CD4-positive, alpha-beta T cell (primary cell): Measurements from ENCODE around the gene CABP1. TPM values are rescaled to one million over a fixed set of nuclear protein-coding genes. Genes with fewer than 3 reads are reported as not detected.

Experiments used
- ATAC-seq: fragments of 200-7000 bp; cut with Tn5 transposase; one replicate; pipeline ENCODE4 v1.10.0; 2022; ENCODE audit warnings: mild to moderate bottlenecking; ENCODE audit not compliant: poor library complexity
- CTCF ChIA-PET: fragments of 350-600 bp; sonication (Branson Sonifier 250); formaldehyde crosslinking; loops from one replicate; lab custom pipeline; 2021; ENCODE audit warnings: antibody characterized with exemption, inconsistent platforms; lab: Charles Lee
- POLR2A ChIA-PET: fragments of 350-600 bp; sonication (Branson Sonifier 250); formaldehyde crosslinking; loops from one replicate; lab custom pipeline; 2021; ENCODE audit warnings: antibody characterized with exemption, inconsistent platforms; lab: Charles Lee
- DNase-seq, 14 experiments: peaks; one replicate each; pipeline ENCODE4 v3.0.0-alpha.2; 2013 to 2020; ENCODE audit warnings: mixed read lengths in 2 of 14
- H3K27ac ChIP-seq, 2 donors: one replicate each; pipeline versions ENCODE4 v1.5.1 to v1.7.0; 2013; ENCODE audit warnings: low read length in 2 of 2, low read depth in 1 of 2, mild to moderate bottlenecking in 1 of 2
- H3K27me3 ChIP-seq, 2 experiments: 1 replicate in 1 of 2; 2 replicates in 1 of 2; pipeline versions ENCODE4 v1.6.1 to v1.7.0; 2013; ENCODE audit warnings: low read length in 2 of 2, control low read depth in 1 of 2, mild to moderate bottlenecking in 1 of 2, moderate library complexity in 1 of 2; ENCODE audit not compliant: insufficient read depth in 2 of 2, control insufficient read depth in 1 of 2
- H3K36me3 ChIP-seq: one replicate; pipeline ENCODE4 v1.6.1; 2013; ENCODE audit warnings: low read length, control low read depth; ENCODE audit not compliant: insufficient read depth
- H3K4me1 ChIP-seq: one replicate; pipeline ENCODE4 v1.6.1; 2013; ENCODE audit warnings: low read length, control low read depth; ENCODE audit not compliant: insufficient read depth
- H3K4me3 ChIP-seq: one replicate; pipeline ENCODE4 v1.5.1; 2013; ENCODE audit warnings: mild to moderate bottlenecking, low read length, moderate library complexity
- H3K9me3 ChIP-seq, 2 experiments: 1 replicate in 1 of 2; 2 replicates in 1 of 2; pipeline versions ENCODE4 v1.6.1 to v1.7.0; 2013; ENCODE audit warnings: low read length in 2 of 2, mild to moderate bottlenecking in 2 of 2, control low read depth in 1 of 2, moderate library complexity in 1 of 2; ENCODE audit not compliant: control insufficient read depth in 1 of 2, insufficient read depth in 1 of 2
- H3K27ac Mint-ChIP-seq: one replicate; pipeline ENCODE4 v1.8.0; 2020; ENCODE audit warnings: mixed read lengths
- H3K27me3 Mint-ChIP-seq: one replicate; pipeline ENCODE4 v1.8.0; 2021; ENCODE audit warnings: mixed read lengths
- H3K36me3 Mint-ChIP-seq: one replicate; pipeline ENCODE4 v1.8.0; 2021; ENCODE audit warnings: low read depth, mixed read lengths
- H3K4me1 Mint-ChIP-seq: one replicate; pipeline ENCODE4 v1.8.0; 2021; ENCODE audit warnings: low read depth, mixed read lengths
- H3K4me3 Mint-ChIP-seq: one replicate; pipeline ENCODE4 v1.8.0; 2020; ENCODE audit warnings: mild to moderate bottlenecking, mixed read lengths
- H3K9me3 Mint-ChIP-seq: one replicate; pipeline ENCODE4 v1.8.0; 2020; ENCODE audit warnings: mixed read lengths
- CTCF ChIP-seq: fragments of 200-600 bp; IDR thresholded peaks from one replicate; pipeline ENCODE4 v1.8.0; 2022; ENCODE audit warnings: antibody characterized with exemption, mild to moderate bottlenecking
- intact Hi-C, 2 experiments: fragments of 100-400 bp; cut with DNase I in 1 of 2; cut with micrococcal nuclease in 1 of 2; formaldehyde crosslinking; loops; one replicate each; pipeline versions ENCODE4 v1.15.1 to v1.9.0; 2023 to 2025; cut with DNase I, micrococcal nuclease
- total RNA-seq, 174 experiments: library from RNA in 2 of 174; stranded (reverse) in 2 of 174; gene quantifications; one replicate each; pipeline ENCODE4 v1.2.3 and lab custom pipeline; 2021 to 2026

CABP1 gene
- total RNA-seq, 2 experiments from 2014 or later, result 0.11 TPM; not detected in 1

- POLR2A ChIA-PET, result no interaction called here
- Histone ChIP-seq H3K4me3 (no peak overlapping the region), H3K36me3 (peaks cover 86% of the 10 kb centered on the region), H3K27me3 (no peaks in the 10 kb centered on the region), H3K27ac (no peak overlapping the region), H3K4me1 (peaks cover 5% of the 10 kb centered on the region), H3K9me3 (no peaks in the 10 kb centered on the region)
- no peak for ATAC-seq
- DNase-seq, result no peak
- TF ChIP-seq CTCF, result no peak
- CTCF ChIA-PET, result no interaction called here
- Mint-ChIP-seq H3K9me3 (no peaks in the 10 kb centered on the region), H3K36me3 (peaks cover 91% of the 10 kb centered on the region), H3K4me3 (no peak overlapping the region), H3K27ac (no peak overlapping the region), H3K27me3 (no peaks in the 10 kb centered on the region), H3K4me1 (peaks cover 32% of the 10 kb centered on the region)
- intact Hi-C loops, result no loop called here
Measured at GRCh38 chr12:120696626-120697025, 56.2 kb downstream of the CABP1 start.

GRCh38 chr12:120697344-120697743, 56.9 kb downstream of the CABP1 start:
- peaks cover 89% of the 10 kb centered on the region for H3K36me3 ChIP-seq
- Mint-ChIP-seq H3K9me3 (no peaks in the 10 kb centered on the region), H3K27me3 (no peaks in the 10 kb centered on the region), H3K4me3 (no peak overlapping the region), H3K4me1 (peaks cover 27% of the 10 kb centered on the region), H3K27ac (no peak overlapping the region), H3K36me3 (peaks cover 98% of the 10 kb centered on the region)
- POLR2A ChIA-PET, result no interaction called here
- H3K27me3 ChIP-seq, result no peaks in the 10 kb centered on the region
- intact Hi-C loops, result no loop called here
- DNase-seq (no peak), ATAC-seq (no peak)
- no peaks in the 10 kb centered on the region for H3K9me3 ChIP-seq
- H3K4me1 ChIP-seq, result peaks cover 5% of the 10 kb centered on the region
- CTCF ChIA-PET, result no interaction called here
- no peak overlapping the region for H3K4me3 ChIP-seq
- no peak overlapping the region for H3K27ac ChIP-seq
- no peak for TF ChIP-seq CTCF

- Histone ChIP-seq H3K9me3 (no peaks in the 10 kb centered on the region), H3K27ac (no peak overlapping the region), H3K4me1 (no peaks in the 10 kb centered on the region), H3K27me3 (no peaks in the 10 kb centered on the region), H3K36me3 (peaks cover 86% of the 10 kb centered on the region), H3K4me3 (no peak overlapping the region)
- no peaks in the 10 kb centered on the region for H3K9me3 Mint-ChIP-seq
- DNase-seq (no peak), ATAC-seq (no peak)
- H3K27me3 Mint-ChIP-seq, result no peaks in the 10 kb centered on the region
- ChIA-PET POLR2A (interaction anchor here (0.6 kb wide), 1 partner anchor 9 kb away, joined by 3 read pairs; no protein-coding TSS in a partner anchor), CTCF (no interaction called here)
- intact Hi-C loops, result no loop called here
- H3K27ac Mint-ChIP-seq, result no peak overlapping the region
- no peak overlapping the region for H3K4me3 Mint-ChIP-seq
- peaks cover 14% of the 10 kb centered on the region for H3K4me1 Mint-ChIP-seq
- TF ChIP-seq CTCF, result no peak
- H3K36me3 Mint-ChIP-seq, result peaks cover 95% of the 10 kb centered on the region
Measured at GRCh38 chr12:120698665-120699064, 58.2 kb downstream of the CABP1 start.
